ENCODE measurements around the gene TSHZ2. TPM values are rescaled to one million over a fixed set of nuclear protein-coding genes. Genes with fewer than 3 reads are reported as not detected.

The TSHZ2 gene
- total and polyA plus RNA-seq, 9 of the 15 experiments (the other 6 are each of a cell fraction or from before 2014, with no cell fraction given): 0.03 to 0.20 (median 0.05) TPM; not detected in 4

DNA sequence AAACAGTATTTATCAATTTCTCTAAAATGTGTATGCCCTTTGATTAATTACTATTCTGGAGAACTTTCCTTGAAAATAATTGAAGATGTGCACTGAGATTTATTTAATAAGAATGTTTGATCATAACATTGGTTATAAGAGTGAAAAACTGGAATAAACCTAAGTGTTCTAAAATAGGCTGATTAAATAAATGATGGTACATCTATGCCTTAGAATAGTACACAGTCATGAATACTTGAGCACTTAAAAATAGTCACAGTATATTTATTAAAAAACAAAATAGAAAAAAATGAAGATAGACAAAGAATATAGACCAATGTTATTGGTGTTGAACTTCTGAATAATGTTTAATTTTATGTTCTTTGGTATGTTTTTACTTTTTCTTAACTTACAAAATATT lies 528.5 kb downstream of the TSHZ2 start:
- no peak overlapping the region for H2AFZ ChIP-seq (ENCODE audit: low read depth, low read length)
- no peaks in the 10 kb centered on the region for H3K9me1 ChIP-seq (ENCODE audit: control insufficient read depth, insufficient read depth, low read length)
- no peaks in the 10 kb centered on the region; the same call in 1 of the 2 replicates for H3K9me3 ChIP-seq (replicated peaks; ENCODE audit: control insufficient read depth, insufficient read depth, low read depth, low read length)
- ChIA-PET POLR2A (no interaction called here), CTCF (ENCODE audit: low intra/inter-chr PET ratio) (no interaction called here)
- no TSS peak for BruUV-seq (replicated peaks)
- no peak overlapping the region for H3K27ac ChIP-seq (ENCODE audit: extremely low read depth, low read depth, low read length)
- no peak overlapping the region for H3K4me3 ChIP-seq
- H3K27me3 ChIP-seq (ENCODE audit: control insufficient read depth in 2 of 2, insufficient read depth in 2 of 2, low read length in 2 of 2): peaks cover 5 to 10% of the 10 kb centered on the region in 2 experiments; a peak in 3 of 5 replicates
- in situ Hi-C loops (cut with MboI): no loop called here
- FAIRE-seq (no peak), DNase-seq (ENCODE audit: extremely low read depth in 1 of 4, low spot score in 3 of 4) (no peak), ATAC-seq (no peak)
- H3K4me2 ChIP-seq (ENCODE audit: insufficient read depth, low read length): no peak overlapping the region
- no peaks in the 10 kb centered on the region for H3K79me2 ChIP-seq (ENCODE audit: control insufficient read depth, insufficient read depth, low read length)
- H3K4me1 ChIP-seq (replicated peaks in 1 of 2; ENCODE audit: control insufficient read depth in 2 of 2, insufficient read depth in 2 of 2, low read length in 2 of 2): no peaks in the 10 kb centered on the region
- intact Hi-C loops (cut with micrococcal nuclease): no loop called here
- H3K36me3 ChIP-seq (ENCODE audit: control insufficient read depth, insufficient read depth, low read length): no peaks in the 10 kb centered on the region
- no peak overlapping the region for H3K9ac ChIP-seq (ENCODE audit: insufficient read depth in 1 of 2, low read depth in 2 of 2, low read length in 2 of 2)
- H4K20me1 ChIP-seq (replicated peaks; ENCODE audit: control insufficient read depth, insufficient read depth, low read length): no peaks in the 10 kb centered on the region
- TF ChIP-seq, protein P1, sequence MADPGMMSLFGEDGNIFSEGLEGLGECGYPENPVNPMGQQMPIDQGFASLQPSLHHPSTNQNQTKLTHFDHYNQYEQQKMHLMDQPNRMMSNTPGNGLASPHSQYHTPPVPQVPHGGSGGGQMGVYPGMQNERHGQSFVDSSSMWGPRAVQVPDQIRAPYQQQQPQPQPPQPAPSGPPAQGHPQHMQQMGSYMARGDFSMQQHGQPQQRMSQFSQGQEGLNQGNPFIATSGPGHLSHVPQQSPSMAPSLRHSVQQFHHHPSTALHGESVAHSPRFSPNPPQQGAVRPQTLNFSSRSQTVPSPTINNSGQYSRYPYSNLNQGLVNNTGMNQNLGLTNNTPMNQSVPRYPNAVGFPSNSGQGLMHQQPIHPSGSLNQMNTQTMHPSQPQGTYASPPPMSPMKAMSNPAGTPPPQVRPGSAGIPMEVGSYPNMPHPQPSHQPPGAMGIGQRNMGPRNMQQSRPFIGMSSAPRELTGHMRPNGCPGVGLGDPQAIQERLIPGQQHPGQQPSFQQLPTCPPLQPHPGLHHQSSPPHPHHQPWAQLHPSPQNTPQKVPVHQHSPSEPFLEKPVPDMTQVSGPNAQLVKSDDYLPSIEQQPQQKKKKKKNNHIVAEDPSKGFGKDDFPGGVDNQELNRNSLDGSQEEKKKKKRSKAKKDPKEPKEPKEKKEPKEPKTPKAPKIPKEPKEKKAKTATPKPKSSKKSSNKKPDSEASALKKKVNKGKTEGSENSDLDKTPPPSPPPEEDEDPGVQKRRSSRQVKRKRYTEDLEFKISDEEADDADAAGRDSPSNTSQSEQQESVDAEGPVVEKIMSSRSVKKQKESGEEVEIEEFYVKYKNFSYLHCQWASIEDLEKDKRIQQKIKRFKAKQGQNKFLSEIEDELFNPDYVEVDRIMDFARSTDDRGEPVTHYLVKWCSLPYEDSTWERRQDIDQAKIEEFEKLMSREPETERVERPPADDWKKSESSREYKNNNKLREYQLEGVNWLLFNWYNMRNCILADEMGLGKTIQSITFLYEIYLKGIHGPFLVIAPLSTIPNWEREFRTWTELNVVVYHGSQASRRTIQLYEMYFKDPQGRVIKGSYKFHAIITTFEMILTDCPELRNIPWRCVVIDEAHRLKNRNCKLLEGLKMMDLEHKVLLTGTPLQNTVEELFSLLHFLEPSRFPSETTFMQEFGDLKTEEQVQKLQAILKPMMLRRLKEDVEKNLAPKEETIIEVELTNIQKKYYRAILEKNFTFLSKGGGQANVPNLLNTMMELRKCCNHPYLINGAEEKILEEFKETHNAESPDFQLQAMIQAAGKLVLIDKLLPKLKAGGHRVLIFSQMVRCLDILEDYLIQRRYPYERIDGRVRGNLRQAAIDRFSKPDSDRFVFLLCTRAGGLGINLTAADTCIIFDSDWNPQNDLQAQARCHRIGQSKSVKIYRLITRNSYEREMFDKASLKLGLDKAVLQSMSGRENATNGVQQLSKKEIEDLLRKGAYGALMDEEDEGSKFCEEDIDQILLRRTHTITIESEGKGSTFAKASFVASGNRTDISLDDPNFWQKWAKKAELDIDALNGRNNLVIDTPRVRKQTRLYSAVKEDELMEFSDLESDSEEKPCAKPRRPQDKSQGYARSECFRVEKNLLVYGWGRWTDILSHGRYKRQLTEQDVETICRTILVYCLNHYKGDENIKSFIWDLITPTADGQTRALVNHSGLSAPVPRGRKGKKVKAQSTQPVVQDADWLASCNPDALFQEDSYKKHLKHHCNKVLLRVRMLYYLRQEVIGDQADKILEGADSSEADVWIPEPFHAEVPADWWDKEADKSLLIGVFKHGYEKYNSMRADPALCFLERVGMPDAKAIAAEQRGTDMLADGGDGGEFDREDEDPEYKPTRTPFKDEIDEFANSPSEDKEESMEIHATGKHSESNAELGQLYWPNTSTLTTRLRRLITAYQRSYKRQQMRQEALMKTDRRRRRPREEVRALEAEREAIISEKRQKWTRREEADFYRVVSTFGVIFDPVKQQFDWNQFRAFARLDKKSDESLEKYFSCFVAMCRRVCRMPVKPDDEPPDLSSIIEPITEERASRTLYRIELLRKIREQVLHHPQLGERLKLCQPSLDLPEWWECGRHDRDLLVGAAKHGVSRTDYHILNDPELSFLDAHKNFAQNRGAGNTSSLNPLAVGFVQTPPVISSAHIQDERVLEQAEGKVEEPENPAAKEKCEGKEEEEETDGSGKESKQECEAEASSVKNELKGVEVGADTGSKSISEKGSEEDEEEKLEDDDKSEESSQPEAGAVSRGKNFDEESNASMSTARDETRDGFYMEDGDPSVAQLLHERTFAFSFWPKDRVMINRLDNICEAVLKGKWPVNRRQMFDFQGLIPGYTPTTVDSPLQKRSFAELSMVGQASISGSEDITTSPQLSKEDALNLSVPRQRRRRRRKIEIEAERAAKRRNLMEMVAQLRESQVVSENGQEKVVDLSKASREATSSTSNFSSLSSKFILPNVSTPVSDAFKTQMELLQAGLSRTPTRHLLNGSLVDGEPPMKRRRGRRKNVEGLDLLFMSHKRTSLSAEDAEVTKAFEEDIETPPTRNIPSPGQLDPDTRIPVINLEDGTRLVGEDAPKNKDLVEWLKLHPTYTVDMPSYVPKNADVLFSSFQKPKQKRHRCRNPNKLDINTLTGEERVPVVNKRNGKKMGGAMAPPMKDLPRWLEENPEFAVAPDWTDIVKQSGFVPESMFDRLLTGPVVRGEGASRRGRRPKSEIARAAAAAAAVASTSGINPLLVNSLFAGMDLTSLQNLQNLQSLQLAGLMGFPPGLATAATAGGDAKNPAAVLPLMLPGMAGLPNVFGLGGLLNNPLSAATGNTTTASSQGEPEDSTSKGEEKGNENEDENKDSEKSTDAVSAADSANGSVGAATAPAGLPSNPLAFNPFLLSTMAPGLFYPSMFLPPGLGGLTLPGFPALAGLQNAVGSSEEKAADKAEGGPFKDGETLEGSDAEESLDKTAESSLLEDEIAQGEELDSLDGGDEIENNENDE (IDR thresholded peaks at IDR 0.05; ENCODE audit: low read depth, low read length): no peak
- TF ChIP-seq ZNF586 (CRISPR knock-in tag; conservative IDR thresholded peaks at IDR 0.05): no peak
- no peak for TF ChIP-seq MIER1 (IDR thresholded peaks at IDR 0.05; ENCODE audit: low read depth)
- no peak for TF ChIP-seq FOXK1 (CRISPR knock-in tag; IDR thresholded peaks at IDR 0.05; ENCODE audit: borderline replicate concordance)
- no peak for TF ChIP-seq PTBP1 (IDR thresholded peaks at IDR 0.05; ENCODE audit: low read depth, low read length)
- no peak for TF ChIP-seq DMBX1 (CRISPR knock-in tag; IDR thresholded peaks at IDR 0.05; ENCODE audit: borderline replicate concordance)
- TF ChIP-seq, protein P2, sequence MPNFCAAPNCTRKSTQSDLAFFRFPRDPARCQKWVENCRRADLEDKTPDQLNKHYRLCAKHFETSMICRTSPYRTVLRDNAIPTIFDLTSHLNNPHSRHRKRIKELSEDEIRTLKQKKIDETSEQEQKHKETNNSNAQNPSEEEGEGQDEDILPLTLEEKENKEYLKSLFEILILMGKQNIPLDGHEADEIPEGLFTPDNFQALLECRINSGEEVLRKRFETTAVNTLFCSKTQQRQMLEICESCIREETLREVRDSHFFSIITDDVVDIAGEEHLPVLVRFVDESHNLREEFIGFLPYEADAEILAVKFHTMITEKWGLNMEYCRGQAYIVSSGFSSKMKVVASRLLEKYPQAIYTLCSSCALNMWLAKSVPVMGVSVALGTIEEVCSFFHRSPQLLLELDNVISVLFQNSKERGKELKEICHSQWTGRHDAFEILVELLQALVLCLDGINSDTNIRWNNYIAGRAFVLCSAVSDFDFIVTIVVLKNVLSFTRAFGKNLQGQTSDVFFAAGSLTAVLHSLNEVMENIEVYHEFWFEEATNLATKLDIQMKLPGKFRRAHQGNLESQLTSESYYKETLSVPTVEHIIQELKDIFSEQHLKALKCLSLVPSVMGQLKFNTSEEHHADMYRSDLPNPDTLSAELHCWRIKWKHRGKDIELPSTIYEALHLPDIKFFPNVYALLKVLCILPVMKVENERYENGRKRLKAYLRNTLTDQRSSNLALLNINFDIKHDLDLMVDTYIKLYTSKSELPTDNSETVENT (CRISPR knock-in tag; IDR thresholded peaks at IDR 0.05): no peak
- TF ChIP-seq MYC (IDR thresholded peaks at IDR 0.05; ENCODE audit: low read depth, low read length): no peak
- TF ChIP-seq MYC (CRISPR knock-in tag; IDR thresholded peaks at IDR 0.05; ENCODE audit: borderline replicate concordance, low read depth): no peak
- no peak for TF ChIP-seq NCOR1 (IDR thresholded peaks at IDR 0.05)
- no peak for TF ChIP-seq PHB (CRISPR knock-in tag; IDR thresholded peaks at IDR 0.05)
